Body of pancreas (tissue), 4 donors: ENCODE data around the gene AKT3. TPM values are rescaled to one million over a fixed set of nuclear protein-coding genes. Genes with fewer than 3 reads are reported as not detected.

Experiments used
- ATAC-seq: fragments of 150-250 bp; one replicate; pipeline ENCODE4 v1.9.1; 2016
- DNase-seq, 4 donors: peaks; one replicate each; pipeline ENCODE4 v3.0.0-alpha.2; 2019
- H3K27ac ChIP-seq, 4 donors: fragments of 200-600 bp; sonication (generic); 1 replicate in 3 of 4; 2 replicates in 1 of 4; pipeline versions ENCODE4 v1.5.1 to v1.6.1; 2016 to 2019; ENCODE audit warnings: mild to moderate bottlenecking in 1 of 4, mixed read lengths in 1 of 4, moderate library complexity in 1 of 4
- H3K27me3 ChIP-seq, 2 donors: fragments of 200-600 bp; sonication (generic); one replicate each; pipeline ENCODE4 v1.6.0; 2016; ENCODE audit warnings: mild to moderate bottlenecking in 1 of 2
- H3K36me3 ChIP-seq, 2 donors: fragments of 200-600 bp; sonication (generic); replicated peaks in 1 of 2; 2 replicates each; pipeline ENCODE4 v1.5.1; 2016; ENCODE audit warnings: low read depth in 2 of 2; ENCODE audit not compliant: insufficient read depth in 1 of 2
- H3K4me1 ChIP-seq: fragments of 200-600 bp; sonication (generic); one replicate; pipeline ENCODE4 v1.6.0; 2016
- H3K4me3 ChIP-seq, 2 donors: fragments of 200-600 bp; sonication (generic); 1 replicate in 1 of 2; 2 replicates in 1 of 2; pipeline ENCODE4 v1.5.1; 2016 to 2019
- H3K9me3 ChIP-seq, 3 donors: fragments of 200-600 bp; sonication (generic); 1 replicate in 2 of 3; 2 replicates in 1 of 3; pipeline ENCODE4 v1.5.1; 2016
- POLR2A ChIP-seq, 3 donors: fragments of 450-650 bp; IDR thresholded peaks; one replicate each; pipeline ENCODE4 v1.6.1; 2016; ENCODE audit warnings: antibody characterized with exemption in 3 of 3, mild to moderate bottlenecking in 2 of 3
- WGBS, 2 donors: methylation state at CpG; one replicate each; pipeline ENCODE4 v1.1.5; 2017; 5-methylcytosine and 5-hydroxymethylcytosine counted together
- intact Hi-C: fragments of 100-400 bp; cut with DNase I; formaldehyde crosslinking; loops from one replicate; pipeline ENCODE4 v1.15.1; 2023
- total RNA-seq, 2 donors: library from RNA; depleted of rRNA; stranded (reverse); fragments of >200 nt; gene quantifications; one replicate each; pipeline ENCODE4 v1.1.0, GENCODE V29; 2016
- TF ChIP-seq, protein P1 (sequence below), 7 experiments: fragments of 450-650 bp in 4 of 7; fragments of 200-600 bp in 3 of 7; sonication (generic) in 3 of 7; IDR thresholded peaks; one replicate each; pipeline ENCODE4 v1.5.1; 2016 to 2019; ENCODE audit warnings: antibody characterized with exemption in 7 of 7

Gene AKT3
- total RNA-seq, 2 donors from 2014 or later = 14.0 to 24.7 TPM

- no peaks in the 10 kb centered on the region for H3K27me3 ChIP-seq
- no peak for ATAC-seq
Observed at GRCh38 chr1:243487036-243487648, 362.9 kb downstream of the AKT3 start.

DNA sequence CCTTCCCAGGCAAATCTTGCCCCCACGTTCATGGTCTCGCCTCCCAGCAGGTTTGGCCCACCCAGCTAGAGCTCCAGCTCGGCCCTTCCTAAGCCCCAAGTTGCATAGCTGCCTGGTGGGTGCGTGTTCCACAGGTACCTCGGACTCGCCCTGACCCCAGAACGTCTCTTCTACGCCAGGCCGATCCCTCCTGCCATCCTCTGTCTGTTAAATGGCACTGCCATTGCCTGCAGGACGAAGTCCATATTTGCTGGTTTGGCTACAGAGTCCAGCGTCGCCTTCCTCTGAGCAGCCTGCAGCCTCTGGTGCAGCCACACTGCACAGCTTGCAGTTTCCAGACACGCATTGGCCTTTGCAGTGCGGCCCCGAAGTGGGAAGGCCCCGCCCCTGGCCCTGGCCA is 366.1 kb downstream of the AKT3 start:
- no peak for DNase-seq
- no peak for ATAC-seq
- WGBS, 2 donors = 94 to 97% methylated on average over 15 to 16 of the region's 16 CpGs
- no peaks in the 10 kb centered on the region for H3K27me3 ChIP-seq
- intact Hi-C loops = no loop called here
- peaks cover 0 to under 1% of the 10 kb centered on the region in 2 donors for H3K36me3 ChIP-seq
- no peaks in the 10 kb centered on the region for H3K9me3 ChIP-seq
- no peak overlapping the region for H3K4me3 ChIP-seq
- peaks cover 9% of the 10 kb centered on the region for H3K4me1 ChIP-seq
- TF ChIP-seq POLR2A (IDR thresholded peaks at IDR 0.05) = no peak
- TF ChIP-seq, protein P1, sequence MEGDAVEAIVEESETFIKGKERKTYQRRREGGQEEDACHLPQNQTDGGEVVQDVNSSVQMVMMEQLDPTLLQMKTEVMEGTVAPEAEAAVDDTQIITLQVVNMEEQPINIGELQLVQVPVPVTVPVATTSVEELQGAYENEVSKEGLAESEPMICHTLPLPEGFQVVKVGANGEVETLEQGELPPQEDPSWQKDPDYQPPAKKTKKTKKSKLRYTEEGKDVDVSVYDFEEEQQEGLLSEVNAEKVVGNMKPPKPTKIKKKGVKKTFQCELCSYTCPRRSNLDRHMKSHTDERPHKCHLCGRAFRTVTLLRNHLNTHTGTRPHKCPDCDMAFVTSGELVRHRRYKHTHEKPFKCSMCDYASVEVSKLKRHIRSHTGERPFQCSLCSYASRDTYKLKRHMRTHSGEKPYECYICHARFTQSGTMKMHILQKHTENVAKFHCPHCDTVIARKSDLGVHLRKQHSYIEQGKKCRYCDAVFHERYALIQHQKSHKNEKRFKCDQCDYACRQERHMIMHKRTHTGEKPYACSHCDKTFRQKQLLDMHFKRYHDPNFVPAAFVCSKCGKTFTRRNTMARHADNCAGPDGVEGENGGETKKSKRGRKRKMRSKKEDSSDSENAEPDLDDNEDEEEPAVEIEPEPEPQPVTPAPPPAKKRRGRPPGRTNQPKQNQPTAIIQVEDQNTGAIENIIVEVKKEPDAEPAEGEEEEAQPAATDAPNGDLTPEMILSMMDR (IDR thresholded peaks at IDR 0.05) = no peak
- no peak overlapping the region for H3K27ac ChIP-seq

More at GRCh38 chr1:243487036-243487648, 362.9 kb downstream of the AKT3 start:
- H3K27ac ChIP-seq = no peak overlapping the region
- peaks cover 0 to 4% of the 10 kb centered on the region in 2 donors for H3K36me3 ChIP-seq
- H3K4me3 ChIP-seq = no peak overlapping the region
- peaks cover 7% of the 10 kb centered on the region for H3K4me1 ChIP-seq
- TF ChIP-seq, protein P1 (IDR thresholded peaks at IDR 0.05) = no peak
- no peak for TF ChIP-seq POLR2A (IDR thresholded peaks at IDR 0.05)
- intact Hi-C loops = no loop called here
- DNase-seq = no peak
- H3K9me3 ChIP-seq = no peaks in the 10 kb centered on the region
- whole genome bisulfite sequencing, 2 donors = 93 to 96% methylated on average over 14 of the region's 15 CpGs

DNA sequence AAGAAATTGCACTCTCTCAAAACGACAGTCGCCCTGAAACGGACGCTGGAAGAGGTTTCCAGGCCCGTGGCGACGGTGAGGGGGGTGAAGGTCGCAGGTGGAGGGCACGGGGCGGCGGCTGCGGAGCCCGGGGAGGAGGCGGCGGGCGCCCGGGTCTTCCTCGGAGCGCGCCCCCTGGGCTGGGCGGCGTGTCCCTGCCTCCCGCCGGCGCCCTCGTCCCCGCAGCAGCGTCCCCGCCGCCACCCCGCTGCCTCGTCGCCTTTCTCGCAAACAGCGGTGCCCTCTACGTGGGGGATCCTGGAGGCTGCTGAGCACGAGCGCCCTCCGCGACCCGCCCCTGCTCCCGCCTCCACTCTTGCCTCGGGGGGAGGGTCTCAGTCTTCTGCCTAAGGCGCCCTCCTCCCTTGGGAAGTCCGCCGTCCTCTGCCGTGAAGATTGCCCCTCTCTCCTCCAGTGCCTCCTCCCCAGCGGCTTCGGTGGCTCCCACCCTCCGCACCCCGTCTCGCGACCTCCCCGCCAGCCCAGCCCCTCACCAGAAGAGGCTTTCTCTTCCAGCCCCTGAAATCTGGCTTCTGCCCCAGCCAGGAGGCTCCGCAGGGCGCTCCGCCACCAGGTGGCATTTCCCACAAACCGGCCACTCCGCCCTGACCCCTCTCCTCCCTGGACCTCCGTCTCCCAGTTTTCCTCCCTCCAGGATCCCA is 366.8 kb downstream of the AKT3 start:
- DNase-seq = no peak
- no peak overlapping the region for H3K27ac ChIP-seq

GRCh38 chr1:243482141-243483022 is 367.7 kb downstream of the AKT3 start:
- Histone ChIP-seq H3K4me1 (peaks cover 9% of the 10 kb centered on the region), H3K27me3 (no peaks in the 10 kb centered on the region), H3K9me3 (no peaks in the 10 kb centered on the region), H3K36me3 (no peaks in the 10 kb centered on the region), H3K27ac (no peak overlapping the region), H3K4me3 (no peak overlapping the region)
- DNase-seq (no peak), ATAC-seq (peak; percentile 31)
- WGBS, 2 donors = 51 to 65% methylated on average over 19 to 25 of the region's 25 CpGs
- intact Hi-C loops = no loop called here
- TF ChIP-seq, protein P1 (IDR thresholded peaks at IDR 0.05) = no peak
- TF ChIP-seq POLR2A (IDR thresholded peaks at IDR 0.05) = no peak

More for the DNA sequence above, 366.8 kb downstream of the AKT3 start:
- Histone ChIP-seq H3K4me1 (peaks cover 9% of the 10 kb centered on the region), H3K9me3 (no peaks in the 10 kb centered on the region), H3K4me3 (no peak overlapping the region), H3K27me3 (no peaks in the 10 kb centered on the region), H3K36me3 (no peaks in the 10 kb centered on the region)
- intact Hi-C loops = no loop called here
- TF ChIP-seq POLR2A (IDR thresholded peaks at IDR 0.05) = no peak
- TF ChIP-seq, protein P1 (IDR thresholded peaks at IDR 0.05) = peak in 1 of 7 experiments; percentile 22
- peak; percentile 51 for ATAC-seq
- 54 to 70% methylated on average over 32 to 60 of the region's 60 CpGs for WGBS, 2 donors
